ENCODE results near the gene CFAP61. TPM values are rescaled to one million over a fixed set of nuclear protein-coding genes. Genes with fewer than 3 reads are reported as not detected.
A peak's percentile ranks its signal among the peaks of the same experiment; 100 is the strongest.

CFAP61 gene
- total RNA-seq, 2 donors from 2014 or later = 1.0 to 1.9 TPM

DNA sequence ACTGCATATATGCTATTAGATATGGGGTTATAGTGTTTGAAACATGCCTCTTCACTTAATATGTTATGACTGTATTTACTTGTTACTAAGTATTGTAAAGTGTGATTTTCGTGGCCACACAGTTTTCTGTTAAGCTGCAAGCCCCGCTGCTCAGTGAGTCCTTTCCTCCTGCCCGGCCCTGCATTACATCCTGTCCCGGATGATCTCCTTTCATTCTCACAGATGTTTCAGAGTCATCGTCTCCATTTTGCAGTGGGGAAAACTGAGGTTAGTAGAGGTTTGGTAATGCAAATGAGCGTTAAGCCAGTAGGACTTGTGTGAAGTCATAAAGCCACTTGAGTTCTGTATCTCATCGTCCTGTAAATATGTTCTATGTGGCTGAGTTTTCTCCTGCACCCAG lies 155.5 kb downstream of the CFAP61 start:
- no peak for DNase-seq (ENCODE audit: low spot score)
- Histone ChIP-seq H3K27ac (no peak overlapping the region), H3K4me1 (peaks cover 0 to under 1% of the 10 kb centered on the region in 2 donors), H3K4me3 (no peak overlapping the region), H3K9me3 (no peaks in the 10 kb centered on the region), H3K36me3 (no peaks in the 10 kb centered on the region), H3K27me3 (no peaks in the 10 kb centered on the region)
- TF ChIP-seq, protein P1, sequence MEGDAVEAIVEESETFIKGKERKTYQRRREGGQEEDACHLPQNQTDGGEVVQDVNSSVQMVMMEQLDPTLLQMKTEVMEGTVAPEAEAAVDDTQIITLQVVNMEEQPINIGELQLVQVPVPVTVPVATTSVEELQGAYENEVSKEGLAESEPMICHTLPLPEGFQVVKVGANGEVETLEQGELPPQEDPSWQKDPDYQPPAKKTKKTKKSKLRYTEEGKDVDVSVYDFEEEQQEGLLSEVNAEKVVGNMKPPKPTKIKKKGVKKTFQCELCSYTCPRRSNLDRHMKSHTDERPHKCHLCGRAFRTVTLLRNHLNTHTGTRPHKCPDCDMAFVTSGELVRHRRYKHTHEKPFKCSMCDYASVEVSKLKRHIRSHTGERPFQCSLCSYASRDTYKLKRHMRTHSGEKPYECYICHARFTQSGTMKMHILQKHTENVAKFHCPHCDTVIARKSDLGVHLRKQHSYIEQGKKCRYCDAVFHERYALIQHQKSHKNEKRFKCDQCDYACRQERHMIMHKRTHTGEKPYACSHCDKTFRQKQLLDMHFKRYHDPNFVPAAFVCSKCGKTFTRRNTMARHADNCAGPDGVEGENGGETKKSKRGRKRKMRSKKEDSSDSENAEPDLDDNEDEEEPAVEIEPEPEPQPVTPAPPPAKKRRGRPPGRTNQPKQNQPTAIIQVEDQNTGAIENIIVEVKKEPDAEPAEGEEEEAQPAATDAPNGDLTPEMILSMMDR (IDR thresholded peaks at IDR 0.05) = no peak

DNA sequence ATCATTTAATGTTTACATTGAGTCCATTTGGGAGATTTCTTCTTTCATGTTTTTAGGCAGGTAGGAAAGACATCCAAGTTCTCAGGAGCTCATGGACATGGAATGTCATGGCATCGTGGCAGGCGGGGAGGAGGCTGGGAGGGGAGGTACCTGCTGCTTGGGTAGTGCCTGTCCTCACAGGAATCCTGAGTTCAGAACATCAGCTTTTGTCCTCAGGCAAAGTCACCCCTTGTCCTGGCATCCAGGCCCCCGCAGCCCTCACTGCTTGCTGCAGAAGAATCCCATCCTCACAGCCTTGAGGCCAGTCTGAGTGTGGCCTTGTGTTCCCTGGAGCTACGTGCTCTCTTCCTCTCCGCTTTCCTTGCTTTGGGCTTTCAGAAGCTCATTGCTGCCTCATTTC lies 157.4 kb downstream of the CFAP61 start:
- no peak overlapping the region for H3K4me3 ChIP-seq
- peaks cover 0 to 9% of the 10 kb centered on the region in 2 donors for H3K4me1 ChIP-seq

DNA sequence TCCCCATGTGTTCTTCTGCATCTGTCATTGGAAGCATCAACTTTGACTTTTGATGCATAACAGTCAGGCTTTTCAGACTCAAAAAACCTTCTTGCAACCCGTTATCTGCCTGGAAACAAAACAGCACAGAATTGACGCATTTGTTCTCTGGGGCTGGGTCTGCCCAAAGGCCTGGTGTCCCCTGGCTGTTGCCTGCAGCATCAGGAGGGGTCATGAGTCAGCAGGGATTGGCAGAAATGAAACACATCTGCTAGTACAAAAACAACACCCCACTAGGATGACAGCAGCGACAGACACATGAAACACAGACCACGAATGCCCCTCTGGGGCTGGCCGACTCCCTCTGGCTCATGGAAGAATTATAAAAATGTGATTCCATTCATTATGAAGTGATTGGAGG lies 158.0 kb downstream of the CFAP61 start:
- Histone ChIP-seq H3K27ac (peak overlapping the region; percentile 13 to 68), H3K9me3 (no peaks in the 10 kb centered on the region), H3K4me1 (peaks cover 0 to 13% of the 10 kb centered on the region in 2 donors), H3K27me3 (no peaks in the 10 kb centered on the region), H3K4me3 (no peak overlapping the region), H3K36me3 (no peaks in the 10 kb centered on the region)
- TF ChIP-seq, protein P1 (IDR thresholded peaks at IDR 0.05) = no peak
- no peak for DNase-seq (ENCODE audit: low spot score)

More for the DNA sequence above, 157.4 kb downstream of the CFAP61 start:
- Histone ChIP-seq H3K9me3 (no peaks in the 10 kb centered on the region), H3K27me3 (no peaks in the 10 kb centered on the region), H3K36me3 (no peaks in the 10 kb centered on the region), H3K27ac (peak overlapping the region in 1 of 2 donors; percentile 68)
- TF ChIP-seq, protein P1 (IDR thresholded peaks at IDR 0.05) = no peak
- DNase-seq (ENCODE audit: low spot score) = no peak

DNA sequence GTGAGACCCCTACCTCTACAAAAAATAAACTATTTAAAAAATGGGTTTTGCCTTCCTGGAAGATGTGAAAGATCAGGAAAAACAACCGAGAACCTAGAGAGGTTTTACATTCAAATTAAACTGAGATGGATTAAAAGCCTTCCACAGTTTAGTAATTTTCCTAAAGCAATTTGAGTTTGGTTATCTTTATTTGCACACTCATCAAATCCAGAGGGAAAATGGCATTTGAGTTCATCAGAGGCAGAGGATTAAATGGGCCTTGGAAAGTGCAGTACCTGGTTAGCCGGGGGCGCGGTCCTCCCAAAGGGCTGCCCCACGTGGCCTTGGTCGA lies 158.6 kb downstream of the CFAP61 start:
- Histone ChIP-seq H3K27me3 (no peaks in the 10 kb centered on the region), H3K9me3 (no peaks in the 10 kb centered on the region), H3K36me3 (no peaks in the 10 kb centered on the region), H3K4me1 (peaks cover 0 to 15% of the 10 kb centered on the region in 2 donors), H3K27ac (peak overlapping the region; percentile 13 to 68), H3K4me3 (no peak overlapping the region)
- no peak for DNase-seq (ENCODE audit: low spot score)
- TF ChIP-seq, protein P1 (IDR thresholded peaks at IDR 0.05) = no peak

DNA sequence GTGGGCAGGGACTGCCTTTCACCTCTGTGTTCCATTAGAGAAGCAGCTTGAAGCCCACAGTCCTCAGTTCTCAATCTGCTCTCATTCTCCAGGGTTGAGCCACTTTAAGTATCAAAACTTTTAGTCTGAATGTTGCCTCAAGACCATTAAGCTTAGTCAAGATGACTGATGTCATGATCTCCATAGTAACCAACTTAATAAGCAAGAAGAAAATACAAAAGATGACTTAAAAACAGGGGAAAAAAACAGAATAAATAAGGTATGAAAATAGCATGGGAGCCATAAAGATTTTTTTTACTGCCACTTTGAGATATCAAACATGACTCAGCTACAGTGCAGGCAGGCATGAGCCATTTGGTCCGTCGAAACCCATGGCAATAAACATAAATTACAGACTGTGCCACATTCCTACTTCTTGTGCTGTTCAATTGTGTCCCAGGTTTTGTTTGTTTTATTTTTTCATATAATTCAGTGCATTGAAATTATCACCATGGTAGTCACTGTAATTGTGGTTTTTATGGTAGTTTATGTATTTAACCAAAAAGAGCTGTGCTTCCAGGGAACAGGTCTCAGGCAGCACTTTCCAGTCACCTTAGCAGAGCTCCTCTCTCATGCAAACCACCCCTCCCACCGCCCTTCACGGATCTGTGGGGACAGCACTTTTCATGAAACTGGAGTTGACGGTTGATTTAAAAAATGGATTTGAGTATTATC lies 159.1 kb downstream of the CFAP61 start:
- no peak overlapping the region for H3K4me3 ChIP-seq
- peak overlapping the region; percentile 13 to 68 for H3K27ac ChIP-seq
- peaks cover 0 to 15% of the 10 kb centered on the region in 2 donors for H3K4me1 ChIP-seq
- TF ChIP-seq, protein P1 (IDR thresholded peaks at IDR 0.05) = no peak
- no peaks in the 10 kb centered on the region for H3K27me3 ChIP-seq
- no peak for DNase-seq (ENCODE audit: low spot score)
- no peaks in the 10 kb centered on the region for H3K36me3 ChIP-seq
- H3K9me3 ChIP-seq = no peaks in the 10 kb centered on the region
